Suppressor macrophage treated with lipopolysaccharide for 4 hours (primary cell): ENCODE data around the gene DUOXA2.
"Not testable (repeated sequence)": the region's sequence is repeated elsewhere in the genome, so short reads cannot be mapped to it uniquely, and the experiment has no call there.

Experiments
- DNase-seq: peaks from one replicate; pipeline ENCODE4 v3.0.0-alpha.2; 2020

The DUOXA2 gene

DNA sequence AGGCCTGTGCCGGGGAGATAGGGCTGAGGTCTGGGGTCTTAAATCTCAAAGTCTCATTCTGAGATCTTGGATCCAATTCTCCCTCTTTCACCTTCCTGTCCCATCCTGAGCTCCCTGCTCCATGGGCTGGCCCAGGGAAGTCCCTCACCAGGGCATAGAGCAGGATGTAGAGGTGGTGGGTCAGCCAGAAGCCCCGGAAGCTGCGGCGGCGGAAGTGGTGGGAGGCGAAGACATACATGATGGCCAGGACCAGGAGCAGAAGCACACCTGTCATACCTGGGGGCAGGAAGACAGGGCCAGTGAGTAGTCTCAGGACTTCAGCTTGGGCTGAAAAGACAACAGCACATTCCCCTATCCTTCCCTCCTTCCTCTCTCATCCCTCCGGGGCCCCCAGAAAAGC, 16.7 kb upstream of the DUOXA2 start:
- no peak for DNase-seq

DNA sequence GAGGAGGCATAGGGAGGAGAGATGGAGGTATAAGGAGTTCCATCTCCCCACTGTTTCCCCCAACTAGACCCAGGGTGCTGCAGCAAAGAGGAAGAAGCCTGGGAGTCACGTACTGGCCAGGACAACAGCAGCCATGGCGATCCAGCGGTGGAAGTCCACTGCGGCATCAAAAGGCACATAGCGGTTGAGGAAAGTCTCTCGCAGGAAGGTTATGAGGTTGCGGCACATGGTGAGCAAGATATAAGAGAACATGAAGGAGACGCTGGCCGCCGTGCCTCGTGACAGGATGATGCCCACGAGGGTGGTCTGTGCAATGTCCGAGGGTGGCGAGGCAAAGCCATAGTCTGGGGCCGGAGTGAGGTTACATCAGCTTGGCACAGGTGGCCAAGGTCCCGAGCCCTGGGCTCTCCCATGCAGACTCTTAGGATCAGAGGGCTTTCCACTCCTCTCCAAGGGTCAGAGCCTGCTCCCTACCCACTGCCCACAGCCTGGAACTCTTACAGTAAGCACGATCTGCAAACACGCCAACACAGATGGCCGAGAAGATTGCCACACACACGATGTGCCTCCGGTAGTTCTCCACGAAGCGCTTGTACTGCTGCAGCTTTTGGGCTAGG, 14.5 kb upstream of the DUOXA2 start:
- DNase-seq = no peak

DNA sequence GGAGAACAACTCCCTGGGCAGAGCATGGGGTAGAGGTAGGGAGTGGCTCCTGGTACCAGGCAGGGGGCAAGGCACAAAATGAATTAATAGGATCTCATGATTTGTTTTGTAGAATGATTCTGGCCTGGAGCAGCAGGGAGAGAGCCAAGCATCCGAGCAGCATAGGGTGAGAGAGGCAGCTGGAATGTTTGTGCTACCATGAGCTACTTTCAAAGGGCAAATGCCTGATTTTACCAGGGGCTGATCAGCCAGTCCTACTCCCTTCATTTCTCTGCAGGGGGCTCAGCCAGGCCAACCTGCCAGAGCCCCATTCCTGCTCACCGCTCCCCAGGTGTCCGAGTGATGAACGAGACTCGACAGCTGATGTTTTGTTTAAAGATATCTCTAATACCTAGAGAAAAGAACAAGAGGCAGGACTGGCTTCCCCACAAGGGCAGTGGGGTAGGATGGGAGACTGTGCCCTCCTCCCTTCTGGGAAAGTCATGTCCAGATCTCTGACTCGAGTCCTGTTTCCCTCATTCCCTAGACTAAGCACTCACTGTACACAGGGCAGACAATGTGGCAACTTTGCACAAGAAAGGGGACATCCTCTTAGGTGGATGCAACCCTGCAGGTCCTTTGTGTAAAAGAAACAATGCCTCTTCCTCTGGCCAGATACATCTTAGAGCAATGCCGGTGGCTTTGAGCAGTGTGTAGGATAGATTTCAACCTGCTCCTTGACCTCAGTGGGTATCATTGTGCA, 13.1 kb upstream of the DUOXA2 start:
- DNase-seq = no peak

DNA sequence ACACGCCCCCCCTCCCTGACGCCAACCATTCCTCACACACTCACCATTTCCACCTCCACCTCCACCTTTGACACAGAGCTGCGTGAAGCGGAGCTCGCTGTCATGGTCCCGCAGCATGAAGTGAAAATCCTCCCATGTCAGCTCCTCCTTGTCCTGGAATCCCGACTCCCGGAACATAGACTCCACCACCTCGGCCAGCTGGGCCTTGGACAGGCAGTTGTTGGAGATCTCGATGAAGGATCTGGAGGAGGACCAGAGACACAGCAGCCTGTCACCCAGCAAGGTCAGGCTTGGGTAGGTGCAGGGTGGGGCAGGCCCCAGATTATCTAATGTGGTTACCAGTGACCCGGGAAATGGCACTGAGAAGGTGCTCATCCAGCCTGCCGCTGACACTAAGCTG, 12.4 kb upstream of the DUOXA2 start:
- DNase-seq = no peak

DNA sequence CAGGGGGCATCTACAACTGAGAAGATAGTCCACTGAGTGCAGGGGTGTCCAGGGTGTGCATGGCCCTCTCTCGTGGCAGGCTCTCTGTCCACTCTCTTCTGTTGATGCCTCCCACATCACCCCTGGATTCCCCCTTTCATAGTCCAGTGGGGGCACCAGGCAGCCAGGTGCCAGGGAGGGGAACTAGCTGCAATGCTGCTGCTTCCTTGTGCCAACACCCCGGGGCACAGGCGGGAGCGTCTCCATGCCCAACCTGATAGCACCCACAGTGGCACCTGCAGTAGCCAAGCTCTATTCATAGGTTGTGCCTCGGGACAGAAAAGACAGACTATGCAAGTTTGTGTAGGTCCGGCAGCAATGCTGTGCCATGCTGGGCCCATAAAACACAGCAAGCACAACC, 11.9 kb upstream of the DUOXA2 start:
- no peak for DNase-seq

DNA sequence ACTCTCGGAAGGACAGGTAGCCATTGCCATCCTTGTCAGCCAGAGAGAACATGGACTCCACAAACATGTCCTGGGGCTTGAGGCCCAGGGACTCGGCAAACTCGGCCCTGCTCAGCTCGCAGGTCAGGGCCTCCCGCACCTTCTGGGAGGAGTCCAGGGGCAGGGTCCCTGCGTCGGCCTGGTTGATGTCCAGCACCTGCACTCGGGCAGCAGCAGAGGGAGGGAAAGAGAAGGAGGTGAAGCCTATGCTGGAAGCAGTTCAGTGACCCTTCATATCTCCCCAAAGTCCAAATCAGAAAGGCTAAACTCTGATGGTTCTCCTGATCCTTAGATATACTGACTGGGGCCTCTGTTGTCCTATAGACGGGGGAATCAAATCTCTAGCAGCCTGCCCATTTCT, 10.0 kb upstream of the DUOXA2 start:
- DNase-seq = not testable (repeated sequence)

DNA sequence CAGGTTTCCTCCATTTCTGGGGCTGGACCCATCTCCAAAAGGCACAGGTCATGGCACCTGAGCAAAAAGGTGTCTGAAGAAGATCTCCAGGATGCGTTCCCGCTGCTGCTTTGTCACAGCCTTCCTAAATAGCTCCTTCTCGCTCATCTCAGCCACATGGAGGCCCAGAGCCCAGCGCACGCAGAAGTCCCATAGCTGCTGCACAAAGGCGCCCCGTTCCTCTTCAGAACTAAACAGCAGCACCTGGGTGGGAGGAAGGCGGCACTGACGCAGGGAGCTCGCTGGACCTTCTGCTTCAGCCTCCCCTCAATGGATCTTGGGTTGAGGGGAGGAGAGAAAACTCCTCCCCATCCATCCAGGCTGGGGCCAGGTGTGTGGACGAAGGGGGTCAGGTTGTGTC, 8.5 kb upstream of the DUOXA2 start:
- no peak for DNase-seq

DNA sequence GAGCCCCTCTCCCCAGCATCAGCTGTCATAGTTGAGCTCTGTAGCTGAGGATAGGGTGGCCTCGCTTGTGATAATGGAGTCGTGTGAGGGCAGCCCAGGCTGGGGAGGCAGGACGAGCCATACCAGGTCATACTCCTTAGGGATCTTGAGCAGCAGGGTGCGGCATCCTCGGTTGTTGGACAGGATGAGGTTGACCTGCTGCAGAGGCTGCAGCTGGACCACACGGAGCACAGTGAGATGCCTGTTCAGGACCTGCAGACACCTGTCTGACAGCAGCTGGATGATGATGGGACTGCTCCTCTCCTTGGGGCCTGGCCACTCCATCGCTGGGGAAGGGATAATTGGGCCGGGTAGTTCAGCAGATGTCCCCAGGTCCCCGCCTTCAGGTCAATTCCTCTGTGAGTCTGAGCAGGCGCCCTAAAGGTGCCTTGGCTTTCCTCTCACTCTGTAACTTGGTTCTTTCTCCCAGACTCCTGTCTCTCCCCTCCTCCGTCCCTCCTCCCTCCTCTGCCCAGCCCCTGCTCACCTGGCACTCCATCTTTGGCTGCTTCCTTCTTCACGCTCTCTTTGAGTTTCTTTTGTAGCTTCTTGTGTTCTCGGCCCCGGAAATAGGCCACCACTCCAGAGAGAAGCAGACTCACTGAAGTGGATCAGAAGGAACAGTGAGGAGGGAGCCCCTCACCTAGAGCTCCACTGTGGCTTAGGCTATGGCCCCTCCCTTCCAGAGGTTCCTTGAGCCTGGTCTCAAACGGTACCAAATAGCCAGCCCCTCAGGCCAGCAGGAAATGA, 7.9 kb upstream of the DUOXA2 start:
- DNase-seq = no peak

DNA sequence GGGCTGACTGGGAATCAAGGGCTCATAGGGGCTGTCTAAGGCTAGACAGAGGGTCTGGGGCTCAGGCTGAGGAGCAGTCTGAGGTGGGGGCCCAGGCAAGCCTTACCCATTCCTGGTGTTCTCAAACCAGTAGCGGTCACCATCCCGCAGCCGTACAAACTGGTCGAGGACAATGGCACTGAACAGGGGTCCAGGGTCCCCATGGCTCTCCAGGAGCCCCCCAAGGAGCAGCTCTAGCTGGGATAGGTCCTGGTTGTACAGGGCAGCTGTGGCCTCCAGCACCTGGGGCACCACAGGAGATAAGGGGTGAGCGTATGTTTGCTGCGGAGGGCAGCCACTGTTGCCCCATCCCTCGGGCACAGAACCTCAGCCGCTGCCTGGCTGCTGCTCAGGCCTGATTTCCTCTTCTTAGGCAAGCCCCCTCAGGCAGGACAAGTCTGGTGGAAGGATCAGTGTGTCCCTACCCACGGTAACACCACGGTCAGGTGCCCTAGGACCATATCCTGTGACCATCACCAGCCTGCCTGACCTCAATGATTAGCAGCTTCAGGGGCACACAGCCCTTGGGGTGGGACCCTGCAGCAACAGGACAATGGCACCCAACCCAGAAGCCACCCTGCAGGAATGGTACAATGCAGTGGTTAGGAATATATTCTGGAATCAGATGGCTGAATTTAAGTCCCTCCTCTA, 6.0 kb upstream of the DUOXA2 start:
- no peak for DNase-seq

DNA sequence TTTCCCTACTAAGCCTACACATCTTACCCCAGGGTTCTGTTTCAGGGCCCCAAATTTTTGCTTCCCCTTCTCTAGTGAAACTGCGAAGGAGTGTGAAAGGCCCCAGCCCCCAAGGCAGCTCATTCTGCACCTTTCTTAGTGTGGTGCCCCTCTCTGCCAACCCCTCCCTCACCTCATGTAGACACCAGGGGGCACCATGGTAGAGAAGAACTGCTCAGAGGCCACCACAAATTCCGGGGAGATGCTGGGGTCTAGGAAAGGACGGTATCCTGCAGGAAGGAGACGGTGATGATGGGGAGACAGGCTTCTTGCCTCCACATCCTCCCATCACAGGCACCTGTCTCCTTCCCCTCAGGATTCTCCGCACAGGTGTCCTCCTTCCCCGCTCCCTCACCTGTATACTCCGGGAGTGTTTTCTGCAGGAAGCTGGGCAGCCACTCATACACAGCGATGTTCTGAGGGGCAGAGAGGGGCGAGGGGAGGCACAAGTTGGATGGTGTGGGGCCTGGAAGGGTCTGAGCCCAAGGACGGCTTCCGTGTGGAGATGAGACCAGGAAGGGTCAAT, 3.8 kb upstream of the DUOXA2 start:
- no peak for DNase-seq

DNA sequence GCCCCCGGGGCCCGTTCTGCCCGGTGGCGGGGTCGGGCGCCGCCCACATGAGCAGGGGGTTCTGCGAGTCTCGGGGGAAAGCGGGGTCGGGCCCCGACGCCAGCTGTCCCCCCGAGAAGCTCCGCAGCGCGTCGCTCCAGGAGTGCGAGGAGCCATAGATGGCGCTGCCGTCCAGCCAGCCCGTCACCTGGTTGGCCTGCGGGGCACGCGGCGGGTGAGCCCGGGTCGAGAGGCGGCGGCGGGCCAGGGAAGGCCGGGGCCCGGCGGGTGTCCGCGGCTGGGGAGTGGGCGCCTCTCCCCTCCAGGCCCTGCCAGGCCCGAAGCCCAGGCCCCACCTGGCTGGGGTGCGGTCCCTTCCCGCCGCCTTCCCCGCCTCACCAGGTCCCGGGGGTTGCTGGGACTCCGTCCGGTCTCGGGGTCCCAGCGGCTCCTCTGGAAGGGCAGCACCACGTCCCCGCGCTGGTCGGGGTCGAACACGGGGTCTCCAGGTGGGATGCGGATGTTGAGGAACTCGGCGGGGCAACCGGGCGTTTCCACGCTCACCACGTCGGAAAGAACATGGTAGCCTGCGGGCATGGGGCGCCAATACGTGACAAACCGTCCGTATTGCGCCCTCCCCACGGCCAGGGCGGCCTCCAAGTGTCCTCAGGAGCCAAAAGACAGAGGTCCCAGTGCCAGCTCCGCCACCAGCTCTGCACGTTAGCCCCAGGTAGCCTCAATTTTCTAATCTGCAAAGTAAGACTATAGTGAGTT, 2.6 kb upstream of the DUOXA2 start:
- DNase-seq = no peak

DNA sequence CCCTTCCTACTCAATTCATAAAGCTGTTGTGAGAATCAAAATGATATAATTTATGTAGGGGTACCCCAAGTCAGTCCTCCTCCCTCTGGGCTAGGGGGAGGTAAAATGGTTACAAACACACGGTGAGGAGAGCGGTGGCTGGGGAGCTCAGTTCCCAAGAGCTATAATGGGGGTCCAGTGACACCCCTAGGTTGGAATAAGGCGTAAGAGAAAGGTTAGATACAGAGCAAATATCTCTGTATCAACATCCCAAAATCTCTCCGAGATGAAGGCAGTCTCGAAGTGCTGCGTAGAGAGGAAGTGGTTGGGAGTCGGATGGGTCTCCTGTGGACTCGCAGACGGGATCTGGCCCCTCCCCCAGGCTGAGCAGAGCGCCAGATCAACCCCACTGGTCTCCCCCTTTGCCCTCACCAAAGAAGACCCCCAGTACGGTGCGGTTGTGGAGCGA, 2.0 kb upstream of the DUOXA2 start:
- DNase-seq = no peak

DNA sequence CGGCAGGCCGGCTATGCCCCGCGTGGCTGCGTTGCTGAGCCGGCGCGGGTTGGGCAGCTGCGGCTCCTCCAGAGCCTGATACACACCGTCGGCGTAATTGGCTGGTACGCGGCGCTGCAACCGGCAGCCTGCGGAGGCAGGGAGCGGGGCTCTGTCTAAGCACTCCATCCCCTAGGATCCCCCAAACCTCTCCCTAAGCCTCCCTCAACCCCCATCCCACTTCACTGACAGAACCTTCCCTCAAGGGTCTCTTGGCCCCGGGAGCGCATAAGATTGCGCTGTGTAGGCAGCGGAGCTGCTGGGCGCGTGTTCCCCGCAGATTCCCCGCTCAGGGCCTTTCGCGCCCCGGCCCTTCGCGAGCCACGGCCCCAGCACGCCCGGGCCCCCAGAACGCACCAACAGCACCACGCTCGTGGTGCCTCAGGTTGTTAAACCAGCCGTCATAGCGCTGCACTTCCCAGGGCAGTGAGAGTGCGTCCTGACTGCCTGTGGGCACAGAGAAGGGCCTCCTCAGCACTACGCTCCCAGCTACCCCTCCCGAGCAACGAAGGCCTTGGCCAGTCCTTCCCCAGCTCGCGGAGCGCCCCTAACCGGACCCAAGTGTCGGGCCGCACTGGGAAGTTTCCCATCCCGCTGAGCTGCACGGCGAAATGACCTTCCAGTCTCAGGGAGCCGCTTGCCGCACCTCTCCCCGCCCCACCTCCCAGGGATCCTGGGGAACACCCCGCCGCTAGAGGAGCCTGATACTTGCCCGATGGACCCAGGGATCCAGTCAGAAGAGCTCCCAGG, 1.3 kb upstream of the DUOXA2 start:
- DNase-seq = no peak

DNA sequence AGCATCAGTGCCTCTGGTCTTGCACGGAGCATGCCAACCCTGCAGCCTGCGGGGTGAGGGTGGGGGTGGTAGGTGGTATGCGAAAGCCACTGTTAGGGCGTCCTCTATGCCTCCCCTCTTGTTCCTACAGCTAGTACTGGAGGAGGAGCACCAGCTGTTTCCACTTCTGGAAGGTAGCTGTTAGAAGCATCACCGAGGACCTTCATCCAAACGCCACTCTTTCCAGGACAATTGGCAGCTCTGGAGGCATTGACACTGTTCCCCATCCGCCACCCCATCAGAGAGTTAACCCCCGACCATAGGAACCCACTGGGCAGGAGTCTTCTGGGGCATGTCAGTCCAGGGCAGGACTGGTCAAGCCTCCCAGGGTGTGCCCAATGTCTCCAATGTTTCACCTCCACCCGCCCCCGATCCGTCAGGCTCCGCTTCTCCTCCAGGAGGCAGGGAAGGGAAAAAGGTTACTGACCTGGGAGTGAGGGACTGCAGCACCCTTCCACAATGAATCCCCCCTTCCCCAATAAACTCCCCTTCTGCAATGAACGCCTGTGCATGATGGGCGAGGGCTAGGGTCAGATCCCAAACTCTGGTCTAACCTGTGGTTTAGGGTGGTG, 641 bp upstream of the DUOXA2 start:
- DNase-seq = no peak

DNA sequence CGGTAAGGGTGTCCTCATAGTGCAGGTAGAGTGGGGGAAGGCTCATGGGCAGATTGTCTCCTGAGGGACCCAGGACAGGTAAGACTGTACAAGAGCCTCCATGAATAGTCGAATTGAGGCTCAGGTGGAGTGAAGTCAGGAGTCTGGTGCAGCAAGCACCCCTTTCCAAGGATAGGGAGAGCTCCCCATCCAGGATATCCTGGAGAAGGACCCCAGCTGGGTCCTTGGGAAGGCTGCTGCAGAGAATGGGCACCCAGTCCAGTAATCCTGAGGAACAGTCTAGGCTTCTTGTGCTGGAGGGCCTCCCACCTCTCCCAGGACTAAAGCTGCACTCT, 592 bp downstream of the DUOXA2 start:
- DNase-seq = no peak

DNA sequence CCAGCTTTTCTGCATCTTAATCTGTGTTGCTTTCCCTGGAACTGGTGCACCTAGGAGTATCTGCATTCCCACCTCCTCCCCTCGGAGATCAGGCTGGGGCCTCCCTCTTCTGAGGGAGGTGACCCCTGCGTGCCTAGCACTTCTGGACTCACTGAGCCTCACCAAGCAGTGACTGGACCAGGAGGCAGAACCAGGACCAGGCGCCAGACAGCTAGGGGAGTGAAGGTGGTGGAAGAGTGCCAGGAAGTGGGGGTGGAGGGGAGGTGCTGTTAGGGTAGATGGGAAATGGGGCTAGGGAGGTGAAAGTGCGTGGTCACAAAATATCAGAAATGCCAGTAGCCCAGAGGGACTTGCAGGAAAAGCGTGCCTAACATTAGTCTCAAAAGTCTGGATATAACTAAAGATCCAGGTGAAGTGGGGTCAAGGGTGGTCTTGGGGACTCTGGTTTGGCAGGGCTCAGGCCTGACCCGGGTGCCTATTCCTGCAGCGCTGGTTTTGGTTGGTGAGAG, 1.2 kb downstream of the DUOXA2 start:
- no peak for DNase-seq

DNA sequence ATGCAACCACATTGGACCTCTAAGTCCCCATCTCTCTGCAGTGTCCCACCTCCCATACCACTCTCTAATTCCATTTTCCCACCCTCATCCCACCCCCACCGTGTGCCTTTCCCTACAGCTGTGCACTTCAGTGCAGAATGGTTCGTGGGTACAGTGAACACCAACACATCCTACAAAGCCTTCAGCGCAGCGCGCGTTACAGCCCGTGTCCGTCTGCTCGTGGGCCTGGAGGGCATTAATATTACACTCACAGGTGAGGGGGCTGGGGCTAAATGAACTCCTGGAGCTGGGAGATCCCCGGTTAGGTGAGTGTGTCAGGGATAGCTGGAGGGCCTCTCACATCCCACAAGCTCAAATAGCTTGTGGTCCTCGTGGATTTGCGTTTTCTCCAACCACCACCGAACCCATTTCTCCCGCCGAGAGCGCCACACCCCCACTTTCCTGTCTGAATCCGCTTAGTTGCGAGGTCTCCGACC, 1.9 kb downstream of the DUOXA2 start:
- DNase-seq = no peak

DNA sequence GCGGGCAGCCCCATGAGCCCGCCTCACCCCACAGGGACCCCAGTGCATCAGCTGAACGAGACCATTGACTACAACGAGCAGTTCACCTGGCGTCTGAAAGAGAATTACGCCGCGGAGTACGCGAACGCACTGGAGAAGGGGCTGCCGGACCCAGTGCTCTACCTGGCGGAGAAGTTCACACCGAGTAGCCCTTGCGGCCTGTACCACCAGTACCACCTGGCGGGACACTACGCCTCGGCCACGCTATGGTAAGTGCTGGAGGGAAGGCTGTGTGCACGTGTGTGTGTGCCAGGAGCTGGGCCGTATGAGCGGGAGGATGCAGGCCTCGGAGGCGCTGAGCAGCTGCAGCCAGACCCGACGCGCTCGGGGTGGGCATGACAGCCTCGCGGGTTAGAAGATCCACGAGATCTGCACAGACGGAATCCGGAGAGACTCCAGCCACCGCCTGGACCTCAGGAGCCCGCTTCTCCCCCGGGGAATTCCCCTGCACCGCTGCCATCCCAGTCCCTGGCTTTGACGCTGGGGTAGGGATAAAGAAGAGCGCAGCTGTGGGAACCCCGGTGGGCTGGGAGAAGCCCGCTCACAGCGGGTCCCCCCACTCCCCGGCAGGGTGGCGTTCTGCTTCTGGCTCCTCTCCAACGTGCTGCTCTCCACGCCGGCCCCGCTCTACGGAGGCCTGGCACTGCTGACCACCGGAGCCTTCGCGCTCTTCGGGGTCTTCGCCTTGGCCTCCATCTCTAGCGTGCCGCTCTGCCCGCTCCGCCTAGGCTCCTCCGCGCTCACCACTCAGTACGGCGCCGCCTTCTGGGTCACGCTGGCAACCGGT, 2.6 kb downstream of the DUOXA2 start:
- DNase-seq = no peak

DNA sequence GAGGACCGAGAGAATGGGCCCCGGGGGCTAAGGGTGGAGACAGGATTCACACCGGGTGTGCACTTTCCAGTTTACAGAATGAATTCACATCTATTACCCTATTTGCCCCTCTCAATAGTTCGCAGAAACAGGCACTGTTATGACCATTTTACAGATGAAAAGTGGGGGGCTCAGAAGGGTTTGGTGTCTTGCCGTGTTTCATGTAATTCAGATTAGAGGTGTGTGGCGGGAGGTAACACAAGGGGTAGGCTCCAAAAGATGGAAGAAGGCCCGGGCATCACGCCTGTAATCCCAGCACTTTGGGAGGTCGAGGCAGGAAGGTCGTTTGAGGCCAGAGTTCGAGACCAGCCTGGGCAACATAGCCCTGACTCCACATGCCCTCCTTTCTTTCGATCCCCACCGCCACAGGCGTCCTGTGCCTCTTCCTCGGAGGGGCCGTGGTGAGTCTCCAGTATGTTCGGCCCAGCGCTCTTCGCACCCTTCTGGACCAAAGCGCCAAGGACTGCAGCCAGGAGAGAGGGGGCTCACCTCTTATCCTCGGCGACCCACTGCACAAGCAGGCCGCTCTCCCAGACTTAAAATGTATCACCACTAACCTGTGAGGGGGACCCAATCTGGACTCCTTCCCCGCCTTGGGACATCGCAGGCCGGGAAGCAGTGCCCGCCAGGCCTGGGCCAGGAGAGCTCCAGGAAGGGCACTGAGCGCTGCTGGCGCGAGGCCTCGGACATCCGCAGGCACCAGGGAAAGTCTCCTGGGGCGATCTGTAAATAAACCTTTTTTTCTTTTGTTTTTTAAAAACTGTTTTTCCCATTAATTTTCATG, 3.4 kb downstream of the DUOXA2 start:
- no peak for DNase-seq
